OCI-LY7 (cell line): ENCODE measurements around the gene POLD3. TPM values are rescaled to one million over a fixed set of nuclear protein-coding genes. Genes with fewer than 3 reads are reported as not detected.
"Not testable (repeated sequence)": the region's sequence is repeated elsewhere in the genome, so short reads cannot be mapped to it uniquely, and the experiment has no call there.

Source experiments
- BruUV-seq: library from RNA; stranded (reverse); fragments of 400-500 nt; replicated peaks from 2 replicates; lab custom pipeline; 2021; lab: Mats Ljungman, UMichigan
- CTCF ChIA-PET: fragments of 300-600 bp; sonication (Branson Sonifier 250); formaldehyde crosslinking; loops from one replicate; lab custom pipeline; 2022; ENCODE audit warnings: antibody characterized with exemption; ENCODE audit not compliant: unreplicated experiment; lab: Charles Lee
- POLR2A ChIA-PET: fragments of 300-600 bp; sonication (Branson Sonifier 250); formaldehyde crosslinking; loops from one replicate; lab custom pipeline; 2022; ENCODE audit warnings: antibody characterized with exemption; lab: Charles Lee
- DNase-seq: peaks from one replicate; pipeline ENCODE4 v3.0.0-alpha.2; 2015; ENCODE audit warnings: low spot score
- H2AFZ ChIP-seq: fragments of 200-600 bp; sonication (generic), shearing (Covaris generic); 2 replicates; pipeline ENCODE4 v1.6.1; 2014; ENCODE audit warnings: mild to moderate bottlenecking, antibody characterized with exemption, low read length, moderate library complexity
- H3K27ac ChIP-seq: fragments of 200-600 bp; sonication (generic); 2 replicates; pipeline ENCODE4 v1.5.1; 2014; ENCODE audit warnings: mixed run types, low read depth, mild to moderate bottlenecking, moderate library complexity, low read length, inconsistent platforms; ENCODE audit not compliant: poor library complexity, severe bottlenecking
- H3K36me3 ChIP-seq: fragments of 200-600 bp; sonication (generic); 2 replicates; pipeline ENCODE4 v1.6.1; 2014; ENCODE audit warnings: mild to moderate bottlenecking, antibody characterized with exemption, low read length, moderate library complexity, mixed read lengths; ENCODE audit not compliant: insufficient read depth
- H3K4me1 ChIP-seq: fragments of 200-600 bp; sonication (generic); 2 replicates; pipeline ENCODE4 v1.5.1; 2014; ENCODE audit warnings: mild to moderate bottlenecking, low read length; ENCODE audit not compliant: insufficient read depth, poor library complexity, severe bottlenecking
- H3K4me2 ChIP-seq: fragments of 200-600 bp; sonication (generic); 2 replicates; pipeline ENCODE4 v1.6.1; 2014; ENCODE audit warnings: mild to moderate bottlenecking, low read length
- H3K4me3 ChIP-seq: fragments of 200-600 bp; sonication (generic); 2 replicates; pipeline ENCODE4 v1.5.1; 2014; ENCODE audit warnings: mild to moderate bottlenecking, low read depth, low read length; ENCODE audit not compliant: poor library complexity, severe bottlenecking
- H3K79me2 ChIP-seq: fragments of 200-600 bp; sonication (generic); 2 replicates; pipeline ENCODE4 v1.6.1; 2016; ENCODE audit warnings: low read depth, mild to moderate bottlenecking, low read length, moderate library complexity, mixed read lengths; ENCODE audit not compliant: insufficient read depth
- H3K9me2 ChIP-seq: fragments of 200-600 bp; sonication (generic); 2 replicates; pipeline ENCODE4 v1.6.1; 2016; ENCODE audit warnings: mild to moderate bottlenecking, low read length, mixed read lengths; ENCODE audit not compliant: insufficient read depth
- H3K9me3 ChIP-seq: fragments of 200-600 bp; sonication (generic); 2 replicates; pipeline ENCODE4 v1.6.1; 2014; ENCODE audit warnings: mild to moderate bottlenecking, mixed run types, low read length, mixed read lengths
- H4K20me1 ChIP-seq: fragments of 200-600 bp; sonication (generic); 2 replicates; pipeline ENCODE4 v1.6.1; 2014; ENCODE audit warnings: mild to moderate bottlenecking, antibody characterized with exemption, low read length, moderate library complexity, mixed read lengths; ENCODE audit not compliant: insufficient read depth
- CTCF ChIP-seq: fragments of 200-600 bp; sonication (generic); conservative IDR thresholded peaks from 2 replicates; pipeline ENCODE4 v1.5.1; 2014; ENCODE audit warnings: mild to moderate bottlenecking, antibody characterized with exemption, low read length, moderate library complexity, mixed read lengths
- EZH2phosphoT487 ChIP-seq: fragments of 200-600 bp; sonication (generic); IDR thresholded peaks from 2 replicates; pipeline ENCODE4 v1.6.1; 2018; ENCODE audit warnings: low read depth, borderline replicate concordance, mild to moderate bottlenecking, mixed run types, antibody characterized with exemption, low read length, moderate library complexity, mixed read lengths
- intact Hi-C: fragments of 100-400 bp; cut with micrococcal nuclease; formaldehyde crosslinking; loops from one replicate; pipeline ENCODE4 v1.10.0; 2022; ENCODE audit not compliant: unreplicated experiment
- total RNA-seq, 2 experiments: library from RNA; depleted of rRNA in 1 of 2; stranded (reverse); fragments of >200 nt in 1 of 2; shearing (Covaris generic) in 1 of 2; gene quantifications; 2 replicates each; pipeline ENCODE4 v1.2.3, GENCODE V29; 2014 to 2022

POLD3 gene
- total RNA-seq, 2 experiments from 2014 or later, result 38.8 to 39.3 TPM

- Histone ChIP-seq H3K36me3 (peaks cover 62% of the 10 kb centered on the region), H3K4me2 (no peak overlapping the region), H3K79me2 (no peaks in the 10 kb centered on the region), H4K20me1 (no peaks in the 10 kb centered on the region), H2AFZ (no peak overlapping the region), H3K9me3 (no peaks in the 10 kb centered on the region), H3K27ac (no peak overlapping the region), H3K4me3 (no peak overlapping the region), H3K9me2 (no peaks in the 10 kb centered on the region), H3K4me1 (no peaks in the 10 kb centered on the region)
- ChIA-PET CTCF (no interaction called here), POLR2A (no interaction called here)
- TF ChIP-seq CTCF, result no peak
- no peak for TF ChIP-seq EZH2phosphoT487
- intact Hi-C loops, result no loop called here
- BruUV-seq, result no TSS peak
- no peak for DNase-seq
Measured at GRCh38 chr11:74648894-74649293, 56.5 kb downstream of the POLD3 start.

- no peaks in the 10 kb centered on the region for H3K9me2 ChIP-seq
- H3K4me1 ChIP-seq, result no peaks in the 10 kb centered on the region
- ChIA-PET POLR2A (no interaction called here), CTCF (no interaction called here)
- H3K4me2 ChIP-seq, result no peak overlapping the region
- no peak overlapping the region for H2AFZ ChIP-seq
- H3K4me3 ChIP-seq, result no peak overlapping the region
- no TSS peak for BruUV-seq
- intact Hi-C loops, result no loop called here
- TF ChIP-seq CTCF (no peak), EZH2phosphoT487 (no peak)
- H3K9me3 ChIP-seq, result no peaks in the 10 kb centered on the region
- peaks cover 46% of the 10 kb centered on the region for H3K36me3 ChIP-seq
- H3K27ac ChIP-seq, result no peak overlapping the region
- no peaks in the 10 kb centered on the region for H3K79me2 ChIP-seq
- no peaks in the 10 kb centered on the region for H4K20me1 ChIP-seq
- no peak for DNase-seq
Measured at GRCh38 chr11:74650498-74650897, 58.1 kb downstream of the POLD3 start.

- TF ChIP-seq CTCF (no peak), EZH2phosphoT487 (no peak)
- Histone ChIP-seq H3K9me2 (no peaks in the 10 kb centered on the region), H3K79me2 (no peaks in the 10 kb centered on the region), H3K4me1 (no peaks in the 10 kb centered on the region), H3K4me2 (no peak overlapping the region), H3K9me3 (no peaks in the 10 kb centered on the region), H3K36me3 (peaks cover 20% of the 10 kb centered on the region), H3K4me3 (no peak overlapping the region), H4K20me1 (no peaks in the 10 kb centered on the region), H3K27ac (no peak overlapping the region), H2AFZ (no peak overlapping the region)
- CTCF ChIA-PET, result no interaction called here
- POLR2A ChIA-PET, result no interaction called here
- no peak for DNase-seq
- BruUV-seq, result no TSS peak
- intact Hi-C loops, result no loop called here
Measured at GRCh38 chr11:74654976-74655375, 62.6 kb downstream of the POLD3 start.

GRCh38 chr11:74659124-74659523 lies 66.7 kb downstream of the POLD3 start:
- H3K9me2 ChIP-seq, H3K36me3 ChIP-seq, intact Hi-C loops, H4K20me1 ChIP-seq, H3K9me3 ChIP-seq, H3K27ac ChIP-seq, CTCF ChIA-PET, H3K4me1 ChIP-seq, DNase-seq, H3K4me3 ChIP-seq, H3K79me2 ChIP-seq, H2AFZ ChIP-seq, BruUV-seq, H3K4me2 ChIP-seq: not testable (repeated sequence)
- POLR2A ChIA-PET, result interaction anchor here (0.6 kb wide), 1 partner anchor 67 kb away, joined by 4 read pairs; the partner anchor contains the start of gene POLD3
